GM12875 (cell line): ENCODE measurements around the gene RNPEPL1.

ENCODE experiments used
- H3K4me3 ChIP-seq: one replicate; pipeline ENCODE4 v1.5.1; 2011; ENCODE audit warnings: low read depth, low read length, control low read depth
- CTCF ChIP-seq: IDR thresholded peaks from 2 replicates; pipeline ENCODE4 v1.5.1; 2011; ENCODE audit warnings: low read depth, mild to moderate bottlenecking, control low read depth, inconsistent platforms, low read length, moderate library complexity, borderline replicate concordance; ENCODE audit not compliant: insufficient read depth

The RNPEPL1 gene

DNA sequence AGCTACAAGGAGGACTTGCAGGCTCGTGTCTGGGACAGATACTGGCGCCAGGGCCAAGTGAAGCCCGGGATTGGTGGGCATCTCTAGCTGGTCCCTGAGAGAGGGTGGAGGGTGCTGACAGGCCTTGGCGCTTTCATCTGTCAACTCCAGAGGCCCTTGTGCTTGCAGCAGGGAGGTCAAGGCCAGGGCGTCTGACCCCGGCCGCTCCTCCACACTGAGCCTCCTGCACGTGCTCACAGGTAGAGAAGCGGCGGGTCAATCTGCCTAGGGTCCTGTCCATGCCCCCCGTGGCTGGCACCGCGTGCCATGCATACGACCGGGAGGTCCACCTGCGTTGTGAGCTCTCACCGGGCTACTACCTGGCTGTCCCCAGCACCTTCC lies 27.8 kb downstream of the RNPEPL1 start:
- no peak overlapping the region for H3K4me3 ChIP-seq
- no peak for TF ChIP-seq CTCF

- TF ChIP-seq CTCF = no peak
- H3K4me3 ChIP-seq = no peak overlapping the region
Measured at GRCh38 chr2:240596491-240596931, 28.2 kb downstream of the RNPEPL1 start.

DNA sequence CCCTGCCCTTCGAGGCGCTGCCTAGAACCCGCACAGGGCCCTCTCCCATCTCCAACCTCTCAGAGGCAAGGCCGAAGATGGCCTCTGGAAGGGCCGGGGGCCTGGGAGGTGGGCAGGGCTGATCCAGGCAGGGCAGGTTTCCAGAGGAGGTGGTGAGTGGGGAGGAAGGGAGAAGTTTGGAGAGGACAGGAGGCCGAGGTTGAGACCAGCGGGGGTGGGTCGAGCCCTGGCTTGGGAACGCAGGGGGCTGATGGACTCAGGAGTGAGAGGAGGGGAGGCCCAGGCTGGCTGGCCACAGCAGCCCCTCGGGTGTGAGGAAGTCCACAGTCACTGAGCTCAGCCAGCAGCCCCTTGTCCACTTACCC lies 28.8 kb downstream of the RNPEPL1 start:
- H3K4me3 ChIP-seq = no peak overlapping the region

GRCh38 chr2:240597419-240598181 lies 29.3 kb downstream of the RNPEPL1 start:
- no peak overlapping the region for H3K4me3 ChIP-seq
- no peak for TF ChIP-seq CTCF

More for the DNA sequence above, 28.8 kb downstream of the RNPEPL1 start:
- no peak for TF ChIP-seq CTCF

DNA sequence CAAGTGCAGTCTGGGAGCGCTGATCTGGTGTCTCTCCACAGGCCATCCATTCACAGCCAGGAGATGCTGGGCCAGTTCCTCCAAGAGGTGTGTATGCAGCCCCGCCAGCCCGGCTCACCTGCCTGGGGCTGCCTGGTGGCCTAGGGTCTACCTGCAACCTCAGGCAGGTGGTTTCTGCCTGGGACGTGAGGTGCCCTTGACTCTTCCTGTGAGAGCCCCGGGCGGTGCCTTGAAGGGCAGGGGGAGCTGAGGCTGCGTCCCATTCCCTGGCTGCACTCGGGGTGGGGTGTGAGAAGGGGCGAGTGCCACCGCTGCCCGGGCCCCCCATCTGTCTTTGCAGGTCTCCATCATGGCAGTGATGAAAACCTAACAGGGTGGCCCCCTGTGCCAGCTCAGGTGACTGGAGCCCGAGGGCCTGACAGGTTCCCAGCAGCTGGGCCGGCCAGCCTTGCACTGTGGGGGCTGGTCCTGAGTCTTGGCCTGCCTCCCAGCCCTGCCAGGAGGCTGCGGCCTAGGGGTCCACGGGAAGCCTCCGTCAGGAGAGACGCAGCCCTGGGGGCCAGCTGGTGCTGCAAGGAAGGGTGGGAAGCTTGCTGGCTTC lies 30.1 kb downstream of the RNPEPL1 start:
- H3K4me3 ChIP-seq = no peak overlapping the region
- no peak for TF ChIP-seq CTCF

GRCh38 chr2:240599141-240599583 lies 30.9 kb downstream of the RNPEPL1 start:
- TF ChIP-seq CTCF = no peak
- H3K4me3 ChIP-seq = no peak overlapping the region

DNA sequence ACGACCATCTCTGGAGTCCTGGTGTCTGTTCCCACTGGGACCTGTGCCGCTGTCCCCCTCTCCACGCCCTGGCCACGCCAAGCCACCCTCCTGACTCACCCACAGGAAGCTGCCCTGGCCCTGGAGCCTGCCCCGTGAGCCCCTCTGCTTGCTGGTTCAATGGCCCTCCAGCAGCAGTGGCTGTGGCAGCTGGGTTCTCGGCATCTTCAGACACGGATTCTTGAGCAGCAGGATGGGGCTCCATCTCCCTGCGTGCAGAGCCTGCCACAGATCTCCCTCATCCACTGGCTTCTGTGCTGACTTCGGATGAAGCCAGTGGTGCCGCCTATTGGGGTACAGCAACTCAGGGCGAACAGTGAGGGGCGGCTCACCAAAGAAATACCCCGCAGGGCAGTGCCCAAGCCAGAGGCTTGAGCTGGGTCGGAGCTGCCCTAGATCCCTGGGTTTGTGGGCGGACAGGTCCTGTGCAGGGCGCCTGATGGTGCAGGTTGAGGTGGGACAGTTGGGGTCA lies 32.2 kb downstream of the RNPEPL1 start:
- TF ChIP-seq CTCF = no peak
- no peak overlapping the region for H3K4me3 ChIP-seq
